NB4 (cell line): ENCODE measurements around the gene TAF8.

ENCODE experiments used
- DNase-seq: peaks from one replicate; pipeline ENCODE4 v3.0.0; 2010; ENCODE audit warnings: low read depth
- H3K4me3 ChIP-seq: one replicate; pipeline ENCODE4 v1.5.1; 2011; ENCODE audit warnings: mild to moderate bottlenecking, low read depth, low read length, moderate library complexity
- CTCF ChIP-seq: IDR thresholded peaks from one replicate; pipeline ENCODE4 v1.5.1; 2012; ENCODE audit warnings: low read depth, low read length
- MAX ChIP-seq: IDR thresholded peaks from 2 replicates; pipeline ENCODE4 v1.6.1; 2011; ENCODE audit warnings: low read depth, low read length
- MYC ChIP-seq: IDR thresholded peaks from 2 replicates; pipeline ENCODE4 v1.6.1; 2011; ENCODE audit warnings: low read depth, low read length
- POLR2A ChIP-seq: IDR thresholded peaks from 2 replicates; pipeline ENCODE4 v1.6.1; 2011; ENCODE audit warnings: mild to moderate bottlenecking; ENCODE audit not compliant: insufficient read length; ENCODE audit errors: extremely low read depth

The TAF8 gene

GRCh38 chr6:42104095-42104803, 53.9 kb downstream of the TAF8 start:
- TF ChIP-seq CTCF (peak; percentile 97), MAX (no peak)
- DNase-seq, result peak; percentile 87
- H3K4me3 ChIP-seq, result peak overlapping the region; percentile 47

- no peak overlapping the region for H3K4me3 ChIP-seq
- no peak for TF ChIP-seq MYC
- TF ChIP-seq POLR2A, result no peak
- no peak for TF ChIP-seq CTCF
- TF ChIP-seq MAX, result no peak
- DNase-seq, result no peak
Observed at GRCh38 chr6:42104804-42105125, 54.4 kb downstream of the TAF8 start.

GRCh38 chr6:42105156-42105648, 54.9 kb downstream of the TAF8 start:
- H3K4me3 ChIP-seq, result no peak overlapping the region
- TF ChIP-seq CTCF, result no peak
- no peak for TF ChIP-seq MAX
- no peak for TF ChIP-seq MYC
- no peak for TF ChIP-seq POLR2A

GRCh38 chr6:42105709-42106108, 55.4 kb downstream of the TAF8 start:
- DNase-seq, result no peak
- TF ChIP-seq CTCF (no peak), MYC (no peak)
- no peak overlapping the region for H3K4me3 ChIP-seq

More at GRCh38 chr6:42105156-42105648, 54.9 kb downstream of the TAF8 start:
- DNase-seq, result peak; percentile 30

- TF ChIP-seq CTCF, result no peak
- no peak for TF ChIP-seq MAX
- no peak for TF ChIP-seq MYC
- no peak for TF ChIP-seq POLR2A
Observed at GRCh38 chr6:42106112-42107023, 56.0 kb downstream of the TAF8 start.

More at GRCh38 chr6:42106112-42107023, 56.0 kb downstream of the TAF8 start:
- DNase-seq, result no peak
- H3K4me3 ChIP-seq, result no peak overlapping the region
